GM13977 (cell line): ENCODE results near the gene ZBTB7A.

Experiments used
- DNase-seq: peaks from one replicate; pipeline ENCODE4 v3.0.0; 2012; ENCODE audit warnings: low spot score
- in situ Hi-C: fragments of 300-500 bp; cut with MboI; formaldehyde crosslinking; loops from one replicate; pipeline ENCODE4 v1.12.0; 2022; ENCODE audit warnings: low sequenced_read_pairs, low pct_unique_long_range_greater_than_20kb, mixed read lengths, inconsistent platforms; ENCODE audit not compliant: unreplicated experiment
- TF ChIP-seq, protein P1 (sequence below): IDR thresholded peaks from 2 replicates; pipeline ENCODE4 v1.5.1; 2012; ENCODE audit warnings: mild to moderate bottlenecking, control low read depth; ENCODE audit not compliant: insufficient read depth; ENCODE audit errors: extremely low read depth, missing control alignments

Gene ZBTB7A

DNA sequence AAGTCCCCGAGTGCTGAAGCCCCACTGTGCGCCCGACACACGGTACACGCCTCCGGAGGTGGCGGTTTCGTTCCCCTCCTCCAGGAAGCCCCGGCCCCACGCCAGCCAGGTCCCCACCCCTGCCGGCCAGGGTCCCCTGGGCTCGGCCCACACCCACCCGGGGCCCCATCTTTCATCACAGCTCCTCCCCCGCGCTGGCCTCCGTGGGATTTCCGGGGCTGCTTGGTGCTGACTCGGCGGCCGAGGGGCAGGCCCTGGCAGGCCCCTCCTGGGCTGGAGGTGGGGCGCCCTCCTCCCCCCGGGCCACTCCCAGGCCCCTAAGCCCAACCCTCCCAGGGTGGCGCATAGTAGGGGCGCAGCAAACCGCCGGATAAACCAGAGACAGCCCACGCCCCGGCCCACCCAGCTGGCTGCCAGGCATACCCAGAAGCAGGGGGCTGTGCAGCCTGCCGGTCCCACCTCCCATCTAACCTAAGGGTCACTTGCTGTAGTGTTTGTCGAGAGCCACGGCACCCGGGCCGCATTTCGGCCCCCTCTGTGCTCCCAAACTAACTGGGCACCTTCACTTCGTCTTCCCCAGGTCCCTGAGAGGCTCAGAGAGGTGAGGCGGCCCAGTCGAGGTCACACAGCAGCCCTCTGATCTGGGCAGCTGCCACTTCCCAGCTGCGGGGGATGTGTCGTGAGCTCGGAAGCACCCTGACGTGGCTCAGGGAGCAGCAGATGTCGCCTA lies 6.6 kb downstream of the ZBTB7A start:
- in situ Hi-C loops, result no loop called here
- no peak for DNase-seq
- TF ChIP-seq, protein P1, sequence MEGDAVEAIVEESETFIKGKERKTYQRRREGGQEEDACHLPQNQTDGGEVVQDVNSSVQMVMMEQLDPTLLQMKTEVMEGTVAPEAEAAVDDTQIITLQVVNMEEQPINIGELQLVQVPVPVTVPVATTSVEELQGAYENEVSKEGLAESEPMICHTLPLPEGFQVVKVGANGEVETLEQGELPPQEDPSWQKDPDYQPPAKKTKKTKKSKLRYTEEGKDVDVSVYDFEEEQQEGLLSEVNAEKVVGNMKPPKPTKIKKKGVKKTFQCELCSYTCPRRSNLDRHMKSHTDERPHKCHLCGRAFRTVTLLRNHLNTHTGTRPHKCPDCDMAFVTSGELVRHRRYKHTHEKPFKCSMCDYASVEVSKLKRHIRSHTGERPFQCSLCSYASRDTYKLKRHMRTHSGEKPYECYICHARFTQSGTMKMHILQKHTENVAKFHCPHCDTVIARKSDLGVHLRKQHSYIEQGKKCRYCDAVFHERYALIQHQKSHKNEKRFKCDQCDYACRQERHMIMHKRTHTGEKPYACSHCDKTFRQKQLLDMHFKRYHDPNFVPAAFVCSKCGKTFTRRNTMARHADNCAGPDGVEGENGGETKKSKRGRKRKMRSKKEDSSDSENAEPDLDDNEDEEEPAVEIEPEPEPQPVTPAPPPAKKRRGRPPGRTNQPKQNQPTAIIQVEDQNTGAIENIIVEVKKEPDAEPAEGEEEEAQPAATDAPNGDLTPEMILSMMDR, result no peak

DNA sequence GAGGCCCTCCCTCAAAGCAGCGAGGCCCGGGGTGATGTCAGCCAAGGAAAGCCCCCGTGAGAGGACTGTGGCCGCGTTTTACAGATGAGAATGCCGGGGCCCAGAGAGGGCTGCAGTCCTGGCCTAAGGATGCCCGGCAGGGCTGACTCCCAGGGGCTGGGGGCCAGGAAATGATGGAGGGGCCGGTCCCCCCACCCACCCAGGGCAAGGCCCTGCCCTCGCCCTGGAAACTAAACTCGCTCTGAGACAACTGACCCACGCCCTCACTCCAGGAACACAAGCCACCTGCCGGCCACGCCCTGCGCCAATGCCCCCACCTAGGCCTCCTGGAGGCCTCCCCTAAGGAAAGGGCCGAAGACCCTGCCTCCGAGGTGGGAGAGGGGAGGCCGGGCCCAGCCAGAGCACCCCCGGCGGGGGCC lies 7.2 kb downstream of the ZBTB7A start:
- TF ChIP-seq, protein P1, result no peak
- in situ Hi-C loops, result no loop called here
- no peak for DNase-seq

DNA sequence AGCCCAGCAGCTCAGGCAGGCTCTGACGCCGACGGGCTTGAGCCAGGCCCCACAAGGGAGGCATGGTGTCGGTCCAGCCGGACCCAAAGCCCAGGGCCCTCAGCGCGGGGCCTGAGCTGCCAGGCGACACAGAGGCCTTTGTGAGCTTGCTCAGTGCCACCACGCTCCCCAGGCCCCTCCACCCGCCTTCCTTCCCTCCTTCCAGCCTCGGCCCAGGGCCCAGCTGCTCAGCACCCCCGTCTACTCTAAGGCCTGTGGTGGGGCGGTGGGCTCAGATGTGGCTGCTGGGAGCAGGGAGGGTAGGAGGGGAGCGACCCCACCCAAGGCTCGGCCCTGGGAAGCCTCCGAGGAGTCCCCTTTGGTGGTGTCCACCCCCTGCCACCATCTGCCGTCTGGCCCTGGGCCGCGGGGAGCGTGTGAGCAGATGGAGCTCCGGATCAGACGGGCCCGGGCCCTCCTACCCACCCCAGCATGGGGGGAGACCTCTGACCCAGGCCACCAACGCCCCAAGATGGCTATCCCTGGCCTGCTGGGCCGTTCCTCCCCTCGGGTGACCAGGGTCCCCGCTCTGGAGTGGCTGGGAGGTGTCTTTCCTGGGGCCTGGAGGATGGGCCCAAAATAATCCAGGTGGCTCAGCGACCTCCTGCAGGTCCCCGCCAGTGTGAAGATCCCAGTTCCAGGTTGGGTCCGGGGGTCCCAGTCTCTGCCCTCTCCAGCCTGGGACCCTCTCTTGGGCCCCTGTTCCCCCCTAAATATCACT lies 7.8 kb downstream of the ZBTB7A start:
- no peak for DNase-seq
- in situ Hi-C loops, result no loop called here
- TF ChIP-seq, protein P1, result no peak

DNA sequence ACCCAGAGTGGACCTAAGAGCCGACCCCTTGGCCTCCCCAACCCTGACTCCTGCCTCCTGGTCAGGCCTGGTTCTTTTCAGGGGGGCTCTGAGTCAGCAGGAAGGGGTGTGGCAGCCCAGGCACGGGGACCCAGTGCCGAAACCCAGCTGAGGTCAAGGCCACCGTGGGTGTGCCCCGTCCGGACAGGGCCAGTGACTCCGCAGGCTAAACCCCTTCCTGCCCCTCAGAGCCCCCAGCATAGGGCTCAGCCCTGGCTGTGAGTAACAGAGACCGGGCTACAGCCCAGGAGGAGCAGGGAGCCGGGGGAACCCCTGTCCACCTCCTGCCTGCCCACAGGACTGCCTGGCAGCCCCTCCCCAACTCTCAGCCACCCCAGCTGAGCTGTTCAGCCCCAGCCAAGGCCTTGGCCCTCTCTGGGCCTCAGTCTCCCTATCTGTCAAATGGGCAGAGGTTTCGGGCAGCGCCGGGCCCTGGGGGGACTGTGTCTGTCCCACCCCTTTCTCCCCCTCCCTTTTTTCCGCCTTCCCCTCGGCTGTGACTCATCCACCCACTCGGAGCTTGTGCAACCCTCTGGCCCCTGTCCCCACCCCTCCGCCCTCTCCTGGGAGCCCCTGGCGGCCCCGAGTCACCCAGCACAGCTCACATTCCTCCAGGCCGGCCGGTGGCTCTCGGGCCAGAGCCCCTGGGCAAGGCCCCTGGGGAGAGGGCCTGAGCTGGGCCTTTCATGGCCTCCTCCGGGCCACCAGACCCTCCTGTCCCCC lies 8.6 kb downstream of the ZBTB7A start:
- DNase-seq, result no peak

DNA sequence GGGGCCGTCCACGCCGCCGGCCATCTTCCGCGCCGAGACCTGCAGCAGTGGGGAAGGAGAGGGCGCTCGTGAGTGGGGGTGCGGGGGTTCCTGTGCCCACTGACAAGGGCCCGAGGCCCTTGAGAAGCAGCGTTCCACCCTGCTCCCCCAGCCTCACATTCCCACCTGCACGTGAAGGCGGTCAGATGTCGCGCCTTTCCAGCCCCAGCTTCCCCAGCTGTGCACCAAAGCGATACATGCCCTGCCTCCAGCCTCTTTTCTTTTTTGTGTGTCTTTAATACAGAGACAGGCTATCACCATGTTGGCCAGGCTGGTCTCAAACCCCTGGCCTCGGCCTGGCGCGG lies 11.5 kb downstream of the ZBTB7A start:
- DNase-seq, result no peak
- TF ChIP-seq, protein P1, result no peak
- in situ Hi-C loops, result no loop called here

More for the DNA sequence above, 8.6 kb downstream of the ZBTB7A start:
- TF ChIP-seq, protein P1, result no peak
- in situ Hi-C loops, result no loop called here

DNA sequence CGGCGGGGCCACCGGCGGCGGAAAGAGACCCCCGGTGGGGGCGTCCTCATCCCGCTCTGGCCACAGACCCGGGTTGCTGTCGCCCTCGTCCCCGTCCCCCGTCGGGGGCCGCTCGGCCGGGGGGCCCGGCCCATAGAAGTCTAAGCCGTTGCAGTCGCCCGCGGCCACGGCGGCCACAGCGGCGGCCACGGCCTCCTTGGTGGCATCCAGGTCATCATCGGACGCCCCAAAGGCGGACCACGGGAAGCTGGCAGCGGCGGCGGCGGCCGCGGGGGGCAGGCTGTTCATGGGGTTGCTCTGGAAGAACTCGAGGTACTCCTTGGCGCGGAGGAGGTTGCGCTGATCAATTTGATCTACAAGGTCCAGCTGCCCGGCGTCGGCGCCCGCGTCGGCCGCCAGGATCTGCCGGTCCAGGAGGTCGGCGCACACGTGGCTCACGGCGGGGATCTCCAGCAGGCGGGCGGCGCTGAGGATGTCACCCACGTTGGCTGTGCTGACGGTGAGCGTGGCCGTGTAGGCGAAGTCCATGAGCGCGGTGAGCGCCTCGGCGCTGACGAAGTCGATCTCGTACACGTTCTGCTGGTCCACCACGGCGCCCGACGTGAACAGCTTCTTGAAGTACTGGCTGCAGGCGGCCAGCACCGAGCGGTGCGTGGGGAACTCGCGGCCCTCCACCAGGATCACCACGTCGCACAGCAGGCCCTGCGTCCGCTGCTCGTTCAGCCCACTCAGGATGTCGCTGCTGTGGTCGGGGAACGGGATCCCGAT lies 12.1 kb downstream of the ZBTB7A start:
- in situ Hi-C loops, result no loop called here
- TF ChIP-seq, protein P1, result no peak
- no peak for DNase-seq
